Stimulated activated CD8-positive, alpha-beta memory T cell treated with anti-CD3 and anti-CD28 coated beads, Interleukin-4, amount 100 ng/mL, for 24 hours (primary cell): Measurements from ENCODE around the gene APOA4.
"Not testable (repeated sequence)": the region's sequence is repeated elsewhere in the genome, so short reads cannot be mapped to it uniquely, and the experiment has no call there.

Source experiments
- DNase-seq: peaks from one replicate; pipeline ENCODE4 v3.0.0-alpha.2; 2020; ENCODE audit warnings: low read depth

The APOA4 gene

DNA sequence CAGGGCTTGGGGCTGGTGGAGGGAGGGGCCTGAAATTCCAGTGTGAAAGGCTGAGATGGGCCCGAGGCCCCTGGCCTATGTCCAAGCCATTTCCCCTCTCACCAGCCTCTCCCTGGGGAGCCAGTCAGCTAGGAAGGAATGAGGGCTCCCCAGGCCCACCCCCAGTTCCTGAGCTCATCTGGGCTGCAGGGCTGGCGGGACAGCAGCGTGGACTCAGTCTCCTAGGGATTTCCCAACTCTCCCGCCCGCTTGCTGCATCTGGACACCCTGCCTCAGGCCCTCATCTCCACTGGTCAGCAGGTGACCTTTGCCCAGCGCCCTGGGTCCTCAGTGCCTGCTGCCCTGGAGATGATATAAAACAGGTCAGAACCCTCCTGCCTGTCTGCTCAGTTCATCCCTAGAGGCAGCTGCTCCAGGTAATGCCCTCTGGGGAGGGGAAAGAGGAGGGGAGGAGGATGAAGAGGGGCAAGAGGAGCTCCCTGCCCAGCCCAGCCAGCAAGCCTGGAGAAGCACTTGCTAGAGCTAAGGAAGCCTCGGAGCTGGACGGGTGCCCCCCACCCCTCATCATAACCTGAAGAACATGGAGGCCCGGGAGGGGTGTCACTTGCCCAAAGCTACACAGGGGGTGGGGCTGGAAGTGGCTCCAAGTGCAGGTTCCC lies 6.5 kb upstream of the APOA4 start, which contains the start of gene APOC3:
Gene APOC3 (plus strand): TSS at position 383 of the 659 bp plus-strand sequence. CDS start 676 bp downstream, outside the sequence.
- no peak for DNase-seq

DNA sequence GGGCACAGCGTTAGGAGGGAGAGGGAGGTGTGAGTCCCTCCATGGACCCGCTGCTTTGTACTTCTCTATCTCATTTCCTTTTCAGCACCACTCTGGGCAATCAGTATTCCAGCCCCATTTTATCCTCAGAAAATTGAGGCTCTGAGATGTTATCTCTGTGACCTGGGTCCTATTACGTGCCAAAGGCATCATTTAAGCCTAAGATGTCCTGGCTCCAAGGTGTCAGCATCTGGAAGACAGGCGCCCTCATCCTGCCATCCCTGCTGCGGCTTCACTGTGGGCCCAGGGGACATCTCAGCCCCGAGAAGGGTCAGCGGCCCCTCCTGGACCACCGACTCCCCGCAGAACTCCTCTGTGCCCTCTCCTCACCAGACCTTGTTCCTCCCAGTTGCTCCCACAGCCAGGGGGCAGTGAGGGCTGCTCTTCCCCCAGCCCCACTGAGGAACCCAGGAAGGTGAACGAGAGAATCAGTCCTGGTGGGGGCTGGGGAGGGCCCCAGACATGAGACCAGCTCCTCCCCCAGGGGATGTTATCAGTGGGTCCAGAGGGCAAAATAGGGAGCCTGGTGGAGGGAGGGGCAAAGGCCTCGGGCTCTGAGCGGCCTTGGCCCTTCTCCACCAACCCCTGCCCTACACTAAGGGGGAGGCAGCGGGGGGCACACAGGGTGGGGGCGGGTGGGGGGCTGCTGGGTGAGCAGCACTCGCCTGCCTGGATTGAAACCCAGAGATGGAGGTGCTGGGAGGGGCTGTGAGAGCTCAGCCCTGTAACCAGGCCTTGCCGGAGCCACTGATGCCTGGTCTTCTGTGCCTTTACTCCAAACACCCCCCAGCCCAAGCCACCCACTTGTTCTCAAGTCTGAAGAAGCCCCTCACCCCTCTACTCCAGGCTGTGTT lies 5.8 kb upstream of the APOA4 start:
- no peak for DNase-seq

- DNase-seq: no peak
Observed at GRCh38 chr11:116827461-116827860, 4.4 kb upstream of the APOA4 start.

- no peak for DNase-seq
Observed at GRCh38 chr11:116826751-116827431, 3.8 kb upstream of the APOA4 start.

DNA sequence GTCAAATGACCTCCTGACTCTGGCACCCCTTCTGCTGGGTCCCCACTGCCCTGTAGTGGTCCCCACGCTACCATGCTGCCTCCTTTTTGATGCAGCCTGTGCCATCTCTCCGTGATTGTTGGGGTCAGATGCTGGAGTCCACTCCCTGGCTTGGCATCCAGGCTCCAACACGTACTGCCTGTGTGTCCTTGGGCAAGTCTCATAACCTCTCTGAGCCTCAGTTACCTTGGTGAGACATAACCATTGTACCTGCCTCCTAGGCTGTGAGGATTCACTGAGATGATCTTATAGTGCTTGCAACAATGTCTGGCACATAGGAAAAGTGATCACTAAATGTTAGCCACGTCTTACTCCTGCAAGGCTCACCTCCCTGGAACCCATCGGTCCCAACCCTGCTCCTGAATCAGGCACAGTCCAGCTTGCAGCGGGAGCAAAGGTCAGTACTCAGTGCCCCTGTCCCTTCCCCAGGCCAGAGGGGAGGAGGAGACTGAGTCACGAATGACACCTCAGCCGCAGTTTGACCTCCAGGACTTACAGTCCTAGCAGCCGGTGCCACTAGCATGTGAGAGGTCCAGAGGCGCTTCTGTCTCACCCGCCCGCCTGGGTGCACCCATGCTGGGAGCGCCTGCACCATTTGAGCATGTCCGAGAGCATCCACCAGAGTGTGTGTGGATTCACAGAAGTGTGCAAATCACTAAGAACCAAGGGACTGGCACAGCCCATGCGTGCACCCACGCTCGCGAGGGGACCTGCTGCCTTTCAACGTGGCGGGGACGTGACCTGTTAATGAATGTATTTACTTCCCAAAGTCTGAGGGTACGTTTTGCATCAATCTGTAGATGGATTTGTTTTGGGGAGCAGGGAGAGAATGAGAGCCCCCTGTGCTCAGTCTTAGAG lies 3.0 kb upstream of the APOA4 start:
- no peak for DNase-seq

- DNase-seq: no peak
Observed at GRCh38 chr11:116825434-116825833, 2.3 kb upstream of the APOA4 start.

- DNase-seq: no peak
Observed at GRCh38 chr11:116822575-116822974, 529 bp downstream of the APOA4 start.

DNA sequence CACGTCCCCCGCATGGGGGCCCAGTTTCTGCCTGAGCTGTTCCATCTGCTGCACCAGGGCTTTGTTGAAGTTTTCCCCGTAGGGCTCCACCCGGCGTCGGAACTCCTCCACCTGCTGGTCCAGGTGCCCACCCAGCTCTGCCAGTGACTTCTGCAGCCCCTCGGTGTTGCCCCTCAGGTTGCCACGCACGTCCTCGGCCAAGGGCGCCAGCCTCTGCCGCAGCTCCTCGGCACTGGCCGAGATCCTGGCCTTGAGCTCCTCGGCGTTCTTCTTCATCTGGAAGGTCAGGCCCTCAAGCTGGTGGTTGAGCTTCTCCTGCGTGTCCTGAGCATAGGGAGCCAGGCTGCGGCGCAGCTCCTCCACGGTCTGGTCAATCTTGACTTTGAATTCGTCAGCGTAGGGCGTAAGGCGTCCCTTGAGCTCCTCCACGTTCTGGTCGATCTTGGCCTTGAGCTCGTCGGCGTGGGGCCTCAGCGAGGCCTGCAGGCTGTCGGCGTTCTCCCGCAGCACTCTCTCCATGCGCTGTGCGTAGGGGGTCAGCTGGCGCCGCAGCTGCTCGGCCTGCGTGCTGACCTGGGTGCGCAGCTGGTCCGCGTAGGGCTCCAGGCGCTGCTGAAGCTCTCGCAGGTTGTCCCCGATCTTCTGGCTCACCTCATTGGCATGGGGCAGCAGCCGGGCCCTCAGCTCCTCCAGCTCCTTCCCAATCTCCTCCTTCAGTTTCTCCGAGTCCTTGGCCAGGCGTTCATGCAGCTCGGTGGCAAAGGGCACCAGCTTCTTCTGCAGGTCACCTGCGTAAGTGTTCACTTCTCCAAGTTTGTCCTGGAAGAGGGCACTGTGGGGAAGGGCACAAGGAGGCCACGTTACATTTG lies 1.8 kb downstream of the APOA4 start:
- DNase-seq: no peak

GRCh38 chr11:116819049-116819448 lies 4.1 kb downstream of the APOA4 start:
- DNase-seq: no peak

GRCh38 chr11:116814502-116814901 lies 8.6 kb downstream of the APOA4 start:
- no peak for DNase-seq

DNA sequence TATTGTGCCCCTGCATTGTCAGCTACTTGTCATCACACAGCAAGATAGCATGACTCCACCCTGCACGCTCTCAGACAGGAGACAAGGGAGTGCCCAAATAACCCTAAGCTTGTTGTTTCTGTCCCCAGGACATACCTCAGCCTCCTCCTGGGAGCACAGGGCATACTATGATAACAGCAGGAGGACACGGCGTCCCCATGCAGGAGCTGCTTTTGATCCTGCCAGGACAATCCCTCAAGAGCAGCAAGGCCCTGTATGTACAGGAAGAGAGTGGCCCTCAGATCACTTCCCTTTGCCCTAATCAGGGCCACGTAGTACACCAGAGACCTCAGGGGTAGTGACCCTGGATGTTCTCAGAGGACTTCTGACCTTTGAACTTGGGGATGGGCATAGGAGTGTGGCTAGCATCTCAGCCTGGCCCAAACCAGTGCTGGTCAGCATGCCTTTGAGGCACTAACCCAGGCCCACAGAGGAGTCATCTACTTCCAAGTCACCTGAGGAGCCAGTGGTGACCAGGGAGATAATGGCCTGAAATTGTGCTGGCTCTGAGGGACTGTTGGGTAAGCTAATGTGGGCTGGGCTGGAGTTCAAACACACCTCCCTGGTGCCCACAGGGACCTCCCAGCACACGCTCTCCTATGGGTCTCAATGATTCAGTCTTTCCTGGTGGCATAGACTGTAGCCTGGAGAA lies 9.2 kb downstream of the APOA4 start:
- no peak for DNase-seq

GRCh38 chr11:116813170-116813569 lies 9.9 kb downstream of the APOA4 start:
- no peak for DNase-seq

- no peak for DNase-seq
Observed at GRCh38 chr11:116812109-116812508, 11.0 kb downstream of the APOA4 start.

DNA sequence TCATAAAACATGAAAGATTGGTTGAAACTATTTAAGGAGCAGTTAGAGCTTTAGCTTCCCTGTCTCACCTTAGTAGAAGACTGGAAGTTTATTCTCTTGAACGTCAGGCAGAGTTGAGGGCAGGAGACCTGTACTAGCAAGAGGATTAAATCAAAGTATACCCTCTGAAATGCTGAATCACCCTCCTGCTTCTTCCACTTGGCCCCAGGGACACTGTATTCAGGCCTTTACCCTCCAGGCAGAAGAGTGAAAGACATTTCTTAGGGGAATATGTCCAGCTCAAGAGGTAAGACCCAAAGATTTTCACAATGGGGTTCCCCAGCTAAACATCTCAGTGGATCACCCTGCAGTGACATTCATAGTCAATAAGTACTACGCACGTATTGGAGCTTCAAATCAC lies 11.9 kb downstream of the APOA4 start:
- no peak for DNase-seq

DNA sequence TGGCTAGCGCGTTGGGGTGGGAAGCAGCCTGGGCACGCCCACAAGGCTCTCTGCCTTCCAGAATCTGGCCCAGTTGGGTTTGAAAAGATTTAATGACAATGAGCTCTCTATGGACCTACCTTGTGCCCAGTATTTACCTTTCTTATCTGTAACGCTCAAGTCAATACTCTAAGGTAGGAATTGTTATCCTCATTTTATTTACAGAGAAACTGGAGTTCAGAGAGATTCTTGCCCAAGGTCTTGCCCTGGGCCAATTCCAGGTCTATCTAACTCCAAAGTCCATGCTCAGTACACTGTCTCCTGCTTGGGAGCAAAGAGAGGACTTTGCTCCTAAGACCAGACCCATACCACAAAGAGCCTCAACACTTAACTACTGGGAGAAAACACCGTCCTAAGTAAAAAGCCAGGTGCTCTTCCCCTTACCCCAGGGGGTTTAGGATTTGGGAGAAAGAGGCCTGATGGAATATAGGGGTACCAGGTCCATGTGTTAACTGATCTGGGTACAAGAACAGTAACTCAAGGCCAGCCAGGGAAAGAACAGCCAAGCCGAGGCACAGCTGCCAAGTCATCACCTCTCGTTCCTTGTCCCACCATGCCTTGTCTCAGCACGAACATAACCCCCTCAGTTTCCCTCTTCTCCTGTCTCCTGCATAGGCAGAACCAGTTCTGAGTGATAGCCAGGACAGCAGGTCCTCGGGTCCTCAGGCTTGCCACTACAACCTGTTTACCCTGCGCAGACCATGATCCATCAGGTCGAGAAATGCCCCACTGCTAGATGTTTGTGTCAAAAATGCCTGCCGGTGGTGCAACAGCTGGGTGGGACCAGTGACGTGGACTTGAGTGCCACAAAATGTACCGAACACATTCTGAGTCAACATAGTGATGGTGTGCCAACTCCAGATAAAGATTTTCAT lies 14.6 kb downstream of the APOA4 start:
- no peak for DNase-seq

DNA sequence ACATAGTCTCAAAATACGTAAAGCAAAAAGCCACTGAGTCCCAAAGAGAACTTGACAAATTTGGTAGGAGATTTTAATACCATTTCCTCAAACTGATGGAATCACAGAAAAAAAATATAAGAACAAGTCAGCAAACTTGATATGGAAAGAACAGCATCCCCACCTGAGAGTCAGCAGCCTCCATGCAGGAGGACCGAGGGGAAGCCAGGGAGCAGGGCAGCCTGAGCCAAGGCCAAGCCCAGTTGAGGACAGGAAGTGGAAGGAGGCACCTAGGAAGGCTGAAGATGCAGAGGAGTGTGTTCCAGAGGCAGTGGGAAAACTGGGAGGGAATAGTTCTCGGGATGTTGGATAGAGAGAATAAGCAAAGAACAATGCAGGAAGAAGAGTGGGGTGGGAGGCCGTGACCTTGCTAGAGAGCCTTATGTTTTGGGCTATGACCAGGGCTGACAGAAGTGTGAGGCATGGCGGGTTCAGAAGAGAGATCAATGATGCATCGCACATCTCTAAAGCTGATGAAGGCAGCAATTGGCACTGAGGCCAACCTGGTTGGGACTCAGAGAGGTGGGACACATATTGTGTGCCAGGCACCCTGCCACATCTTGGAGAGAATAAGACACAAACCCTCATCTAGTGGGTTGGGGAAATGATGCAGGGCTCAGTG lies 15.4 kb downstream of the APOA4 start:
- no peak for DNase-seq

GRCh38 chr11:116804001-116804400 lies 19.1 kb downstream of the APOA4 start:
- DNase-seq: no peak

DNA sequence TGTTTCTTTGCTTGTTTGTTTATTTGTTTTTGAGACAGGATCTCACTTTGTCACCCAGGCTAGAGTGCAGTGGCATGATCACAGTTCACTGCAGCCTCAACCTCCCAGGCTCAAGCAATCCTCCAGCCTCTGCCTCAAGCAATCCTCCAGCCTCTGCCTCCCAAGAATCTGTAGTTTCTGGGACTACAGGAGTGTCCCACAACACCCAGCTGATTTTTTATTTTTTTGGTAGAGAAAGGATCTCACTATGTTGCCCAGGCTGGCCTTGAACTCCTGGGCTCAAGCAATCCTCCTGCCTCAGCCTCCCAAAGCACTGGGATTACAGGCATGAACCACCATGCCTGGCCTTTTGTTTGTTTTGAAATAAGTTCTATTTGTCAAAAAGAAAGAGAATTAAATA lies 21.4 kb downstream of the APOA4 start:
- DNase-seq: not testable (repeated sequence)

- no peak for DNase-seq
Observed at GRCh38 chr11:116800610-116801009, 22.5 kb downstream of the APOA4 start.
